Muscle layer of colon (tissue), 2 donors: ENCODE data around the gene LCK.

Experiments
- H3K27ac ChIP-seq: one replicate; pipeline ENCODE4 v1.7.0; 2013; ENCODE audit warnings: low read depth, mild to moderate bottlenecking, low read length, moderate library complexity
- H3K27me3 ChIP-seq, 2 donors: one replicate each; pipeline ENCODE4 v1.7.0; 2013; ENCODE audit warnings: low read length in 2 of 2, mild to moderate bottlenecking in 2 of 2; ENCODE audit not compliant: insufficient read depth in 2 of 2, control insufficient read depth in 1 of 2
- H3K36me3 ChIP-seq: one replicate; pipeline ENCODE4 v1.7.0; 2013; ENCODE audit warnings: mild to moderate bottlenecking, low read length; ENCODE audit not compliant: insufficient read depth
- H3K4me1 ChIP-seq: one replicate; pipeline ENCODE4 v1.7.0; 2013; ENCODE audit warnings: mild to moderate bottlenecking, low read length; ENCODE audit not compliant: insufficient read depth
- H3K4me3 ChIP-seq, 2 donors: one replicate each; pipeline ENCODE4 v1.7.0; 2013; ENCODE audit warnings: low read length in 2 of 2, low read depth in 1 of 2, mild to moderate bottlenecking in 1 of 2, moderate library complexity in 1 of 2
- H3K9ac ChIP-seq: one replicate; pipeline ENCODE4 v1.7.0; 2013; ENCODE audit warnings: low read length
- H3K9me3 ChIP-seq: one replicate; pipeline ENCODE4 v1.7.0; 2013; ENCODE audit warnings: mild to moderate bottlenecking, low read length
- donor health status: abdominal sarcoma.
- donor health status: Adenocarcinoma of cecum.

The LCK gene

GRCh38 chr1:32221980-32222755, 28.9 kb upstream of the LCK start, which contains the start of the genes EIF3I and TMEM234:
Gene EIF3I, plus strand, starts transcription at chr1:32222407. Its CDS starts 35 bp downstream, at chr1:32222442.
Gene TMEM234, minus strand, starts transcription at chr1:32222353. Its CDS starts 31 bp downstream, at chr1:32222322.
- H3K4me1 ChIP-seq, result peaks cover 31% of the 10 kb centered on the region
- no peaks in the 10 kb centered on the region for H3K9me3 ChIP-seq
- peaks cover 30% of the 10 kb centered on the region for H3K36me3 ChIP-seq
- peak within 1 kb of the TSS; percentile 93 to 97 for H3K4me3 ChIP-seq
- H3K9ac ChIP-seq, result peak within 1 kb of the TSS; percentile 99
- H3K27ac ChIP-seq, result peak within 1 kb of the TSS; percentile 87
- H3K27me3 ChIP-seq, result no peaks in the 10 kb centered on the region

GRCh38 chr1:32223683-32224082, 27.4 kb upstream of the LCK start:
- Histone ChIP-seq H3K27me3 (no peaks in the 10 kb centered on the region), H3K4me1 (peaks cover 31% of the 10 kb centered on the region), H3K9ac (no peak overlapping the region), H3K4me3 (peak overlapping the region in 1 of 2 donors; percentile 19), H3K9me3 (no peaks in the 10 kb centered on the region), H3K27ac (no peak overlapping the region), H3K36me3 (peaks cover 37% of the 10 kb centered on the region)

DNA sequence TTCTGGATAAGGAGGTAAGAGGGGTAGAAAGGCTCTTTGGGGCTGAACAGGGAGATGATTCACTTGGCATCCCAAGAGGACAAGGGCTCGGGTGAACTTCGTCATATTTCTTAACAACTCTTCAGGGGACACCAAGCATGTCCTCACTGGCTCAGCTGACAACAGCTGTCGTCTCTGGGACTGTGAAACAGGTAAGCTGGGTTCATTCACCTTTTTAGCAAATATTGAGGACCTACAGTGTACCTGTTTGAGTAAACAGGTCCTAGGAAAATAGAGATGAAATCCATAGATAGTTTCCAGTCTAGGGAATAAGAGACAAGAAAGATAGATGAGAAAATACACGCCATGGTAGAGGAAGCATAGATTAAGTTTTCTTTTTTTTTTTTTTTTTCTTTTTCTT, 26.8 kb upstream of the LCK start:
- Histone ChIP-seq H3K9me3 (no peaks in the 10 kb centered on the region), H3K4me3 (peak overlapping the region in 1 of 2 donors; percentile 19), H3K27ac (no peak overlapping the region), H3K27me3 (no peaks in the 10 kb centered on the region), H3K4me1 (peaks cover 31% of the 10 kb centered on the region), H3K9ac (no peak overlapping the region), H3K36me3 (peaks cover 43% of the 10 kb centered on the region)

DNA sequence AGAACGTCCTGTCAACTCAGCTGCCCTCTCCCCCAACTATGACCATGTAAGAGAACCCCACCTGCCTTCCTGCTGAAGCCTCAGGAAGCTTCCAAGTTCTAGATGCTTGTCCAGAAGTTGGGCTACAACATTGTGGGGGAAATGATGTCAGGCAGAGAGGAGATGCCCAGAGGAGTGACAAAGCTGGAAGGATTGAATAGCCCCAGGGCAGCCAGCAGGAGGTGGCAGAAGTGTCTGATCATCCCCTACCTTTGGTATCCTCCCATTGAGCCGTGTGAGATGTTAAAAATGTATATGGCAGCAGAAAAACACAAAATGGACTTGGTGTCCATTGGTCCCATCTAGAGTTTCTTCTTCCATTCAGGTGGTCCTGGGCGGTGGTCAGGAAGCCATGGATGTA, 22.3 kb upstream of the LCK start:
- Histone ChIP-seq H3K27ac (no peak overlapping the region), H3K4me3 (no peak overlapping the region), H3K9ac (no peak overlapping the region), H3K9me3 (no peaks in the 10 kb centered on the region), H3K27me3 (no peaks in the 10 kb centered on the region), H3K36me3 (peaks cover 47% of the 10 kb centered on the region), H3K4me1 (peaks cover 6% of the 10 kb centered on the region)

DNA sequence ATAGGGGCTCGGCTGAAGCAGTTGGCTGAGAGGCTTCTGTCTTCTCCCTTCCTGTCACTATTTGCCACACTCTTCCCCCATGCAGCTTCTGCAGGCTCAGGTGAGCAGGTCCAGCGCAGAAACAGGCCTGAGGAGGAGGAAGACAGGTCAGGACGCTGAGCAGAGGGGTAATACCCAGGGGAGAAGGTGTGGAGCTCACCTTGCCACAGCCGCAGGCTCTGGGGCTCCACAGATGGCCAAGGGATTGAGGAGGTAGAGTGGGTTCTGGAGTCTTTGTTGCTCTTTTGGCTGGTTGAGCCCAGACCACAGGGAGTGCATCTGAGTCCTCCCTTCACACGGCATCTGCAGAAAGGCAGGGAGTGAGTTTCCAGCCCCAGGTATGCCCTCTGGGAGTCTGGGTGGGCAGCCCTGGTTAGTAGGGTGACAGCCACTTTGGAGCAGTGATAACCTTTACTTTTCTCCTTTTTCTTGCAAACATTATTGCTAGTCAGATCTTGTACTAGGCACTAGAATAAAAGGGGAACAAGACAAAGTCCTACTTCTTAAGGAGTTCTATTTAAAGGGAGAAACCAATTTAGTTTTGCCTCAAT, 19.1 kb upstream of the LCK start:
- H3K9ac ChIP-seq, result no peak overlapping the region
- no peaks in the 10 kb centered on the region for H3K9me3 ChIP-seq
- H3K27me3 ChIP-seq, result no peaks in the 10 kb centered on the region
- H3K36me3 ChIP-seq, result peaks cover 27% of the 10 kb centered on the region
- no peak overlapping the region for H3K4me3 ChIP-seq
- no peak overlapping the region for H3K27ac ChIP-seq
- H3K4me1 ChIP-seq, result no peaks in the 10 kb centered on the region

DNA sequence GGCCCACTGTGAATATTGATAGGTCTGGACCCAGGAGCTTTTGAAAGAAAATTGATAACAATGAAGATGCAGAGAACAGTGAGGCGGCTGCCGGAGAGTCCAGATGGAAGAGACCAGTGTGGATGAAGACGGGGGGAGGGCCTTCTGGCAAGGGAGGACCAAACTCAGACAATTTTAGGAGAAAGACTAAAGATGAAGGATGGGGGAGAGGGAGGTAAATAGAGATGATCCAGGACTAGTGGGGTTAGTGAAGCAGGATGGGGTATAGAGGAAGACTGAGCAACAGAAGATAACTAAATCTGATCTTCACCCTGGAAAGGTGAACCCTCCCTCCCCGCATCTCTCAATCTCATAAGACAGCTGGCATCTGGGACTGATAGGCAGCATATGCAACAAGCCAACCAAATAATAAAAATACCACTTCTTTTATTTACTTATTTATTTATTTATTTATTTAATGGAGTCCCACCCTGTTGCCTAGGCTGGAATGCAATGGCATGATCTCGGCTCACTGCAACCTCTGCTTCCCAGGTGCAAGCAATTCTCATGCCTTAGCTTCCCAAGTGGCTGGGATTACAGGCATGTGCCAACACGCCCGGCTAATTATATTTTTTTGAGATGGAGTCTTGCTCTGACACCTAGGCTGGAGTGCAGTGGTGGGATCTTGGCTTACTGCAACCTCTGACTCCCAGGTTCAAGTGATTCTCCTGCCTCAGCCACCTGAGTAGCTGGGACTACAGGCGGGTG, 18.3 kb upstream of the LCK start:
- Histone ChIP-seq H3K9me3 (no peaks in the 10 kb centered on the region), H3K4me3 (no peak overlapping the region), H3K4me1 (no peaks in the 10 kb centered on the region), H3K36me3 (peaks cover 22% of the 10 kb centered on the region), H3K27me3 (no peaks in the 10 kb centered on the region), H3K27ac (no peak overlapping the region), H3K9ac (no peak overlapping the region)

- H3K9ac ChIP-seq, result no peak overlapping the region
- peaks cover 7% of the 10 kb centered on the region for H3K36me3 ChIP-seq
- H3K4me3 ChIP-seq, result no peak overlapping the region
- no peaks in the 10 kb centered on the region for H3K4me1 ChIP-seq
- H3K27me3 ChIP-seq, result no peaks in the 10 kb centered on the region
- no peaks in the 10 kb centered on the region for H3K9me3 ChIP-seq
- H3K27ac ChIP-seq, result no peak overlapping the region
These were observed 16.3 kb upstream of the LCK start for GRCh38 chr1:32234792-32235191.

- peaks cover 13% of the 10 kb centered on the region for H3K4me1 ChIP-seq
- H3K27me3 ChIP-seq, result no peaks in the 10 kb centered on the region
- H3K4me3 ChIP-seq, result peak overlapping the region in 1 of 2 donors; percentile 83
- H3K9me3 ChIP-seq, result no peaks in the 10 kb centered on the region
- H3K36me3 ChIP-seq, result no peaks in the 10 kb centered on the region
- no peak overlapping the region for H3K9ac ChIP-seq
- peak overlapping the region; percentile 86 for H3K27ac ChIP-seq
These were observed 11.7 kb upstream of the LCK start for GRCh38 chr1:32239337-32239736.

- H3K27ac ChIP-seq, result peak overlapping the region; percentile 86
- no peaks in the 10 kb centered on the region for H3K9me3 ChIP-seq
These were observed 11.3 kb upstream of the LCK start for GRCh38 chr1:32239790-32240139.

DNA sequence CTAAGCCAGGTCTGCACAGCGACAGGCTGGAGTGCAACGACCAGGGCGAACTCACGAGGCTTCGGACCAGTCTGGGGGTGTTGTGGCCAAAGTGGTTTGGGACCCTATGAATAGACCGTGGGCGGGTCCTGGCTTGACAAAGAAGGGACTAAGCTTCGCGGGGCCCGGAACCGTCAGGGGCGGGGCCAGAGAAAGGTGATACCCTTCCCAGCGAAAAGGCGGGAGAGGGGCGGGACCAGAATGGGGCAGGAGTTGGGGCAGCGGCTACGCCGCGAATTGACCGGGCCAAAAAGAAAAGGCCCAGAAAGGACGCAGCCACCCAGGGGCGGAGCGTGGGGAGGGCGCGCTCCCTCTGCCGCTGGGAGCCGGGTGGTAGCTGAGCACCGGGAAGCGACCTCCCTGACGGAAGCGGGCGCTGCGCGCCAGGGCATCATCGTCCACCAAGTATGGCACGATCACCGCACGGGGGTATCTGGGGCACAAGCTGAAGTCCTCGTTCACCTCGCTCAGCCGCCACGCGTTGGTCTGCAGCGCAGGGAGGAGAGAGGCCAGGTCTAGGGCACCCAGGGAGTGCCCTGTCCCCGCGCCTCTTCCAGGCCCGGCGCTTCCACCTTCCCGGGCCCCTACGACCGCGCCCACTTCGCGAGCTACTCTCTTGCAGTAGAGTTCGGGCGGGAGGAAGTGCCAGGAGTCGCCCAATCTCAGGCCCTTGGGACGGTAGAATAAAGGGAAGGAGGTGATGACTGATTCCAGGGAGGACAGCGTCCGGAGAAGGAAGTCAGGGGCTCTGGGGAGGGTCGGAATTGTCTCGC, 10.7 kb upstream of the LCK start:
- Histone ChIP-seq H3K27ac (peak overlapping the region; percentile 86), H3K9me3 (no peaks in the 10 kb centered on the region), H3K9ac (peak overlapping the region; percentile 34), H3K4me3 (peak overlapping the region; percentile 38 to 83), H3K27me3 (no peaks in the 10 kb centered on the region), H3K4me1 (peaks cover 13% of the 10 kb centered on the region), H3K36me3 (no peaks in the 10 kb centered on the region)

More at GRCh38 chr1:32239790-32240139, 11.3 kb upstream of the LCK start:
- Histone ChIP-seq H3K4me3 (peak overlapping the region; percentile 38 to 83), H3K9ac (peak overlapping the region; percentile 34), H3K27me3 (no peaks in the 10 kb centered on the region), H3K4me1 (peaks cover 13% of the 10 kb centered on the region), H3K36me3 (no peaks in the 10 kb centered on the region)
